ENCODE data around the gene IER5L.

Gene IER5L

DNA sequence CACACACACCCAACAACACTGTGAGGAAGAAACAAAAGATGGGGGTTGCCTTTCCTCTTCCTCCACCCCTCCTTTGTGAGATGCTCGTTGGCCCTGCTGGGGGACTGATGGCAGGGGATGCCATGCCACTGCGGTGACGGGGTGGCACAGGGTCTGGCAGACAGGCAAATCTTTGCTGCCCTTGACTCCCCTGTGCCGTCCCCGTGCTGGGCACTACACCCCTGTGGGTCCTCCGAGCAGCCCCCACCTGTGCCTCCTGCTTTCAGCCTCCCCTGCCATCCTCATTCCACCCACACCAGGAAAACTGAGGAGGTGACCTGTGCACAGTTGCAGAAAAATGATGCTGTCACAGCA is 40.2 kb upstream of the IER5L start:
- TF ChIP-seq BACH2 (CRISPR knock-in tag; IDR thresholded peaks at IDR 0.05; ENCODE audit: borderline replicate concordance) (no peak), SNAI2 (CRISPR knock-in tag; IDR thresholded peaks at IDR 0.05) (no peak), RARB (CRISPR knock-in tag; IDR thresholded peaks at IDR 0.05) (no peak), ESRRG (CRISPR knock-in tag; IDR thresholded peaks at IDR 0.05) (no peak), ZFP30 (CRISPR knock-in tag; IDR thresholded peaks at IDR 0.05) (no peak), ZNF8 (CRISPR knock-in tag; IDR thresholded peaks at IDR 0.05) (no peak), GLIS3 (CRISPR knock-in tag; IDR thresholded peaks at IDR 0.05) (no peak), CSDC2 (CRISPR knock-in tag; IDR thresholded peaks at IDR 0.05) (no peak), PPARA (CRISPR knock-in tag; IDR thresholded peaks at IDR 0.05; ENCODE audit: borderline replicate concordance) (no peak), ZNF565 (CRISPR knock-in tag; conservative IDR thresholded peaks at IDR 0.05; ENCODE audit: low read depth) (no peak), CSRNP3 (CRISPR knock-in tag; IDR thresholded peaks at IDR 0.05) (no peak), ZC3H10 (CRISPR knock-in tag; IDR thresholded peaks at IDR 0.05) (no peak), ZFP3 (CRISPR knock-in tag; IDR thresholded peaks at IDR 0.05) (no peak)
- TF ChIP-seq, protein P1, sequence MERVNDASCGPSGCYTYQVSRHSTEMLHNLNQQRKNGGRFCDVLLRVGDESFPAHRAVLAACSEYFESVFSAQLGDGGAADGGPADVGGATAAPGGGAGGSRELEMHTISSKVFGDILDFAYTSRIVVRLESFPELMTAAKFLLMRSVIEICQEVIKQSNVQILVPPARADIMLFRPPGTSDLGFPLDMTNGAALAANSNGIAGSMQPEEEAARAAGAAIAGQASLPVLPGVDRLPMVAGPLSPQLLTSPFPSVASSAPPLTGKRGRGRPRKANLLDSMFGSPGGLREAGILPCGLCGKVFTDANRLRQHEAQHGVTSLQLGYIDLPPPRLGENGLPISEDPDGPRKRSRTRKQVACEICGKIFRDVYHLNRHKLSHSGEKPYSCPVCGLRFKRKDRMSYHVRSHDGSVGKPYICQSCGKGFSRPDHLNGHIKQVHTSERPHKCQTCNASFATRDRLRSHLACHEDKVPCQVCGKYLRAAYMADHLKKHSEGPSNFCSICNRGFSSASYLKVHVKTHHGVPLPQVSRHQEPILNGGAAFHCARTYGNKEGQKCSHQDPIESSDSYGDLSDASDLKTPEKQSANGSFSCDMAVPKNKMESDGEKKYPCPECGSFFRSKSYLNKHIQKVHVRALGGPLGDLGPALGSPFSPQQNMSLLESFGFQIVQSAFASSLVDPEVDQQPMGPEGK (CRISPR knock-in tag; IDR thresholded peaks at IDR 0.05; ENCODE audit: borderline replicate concordance), result no peak
- no peak for ATAC-seq

GRCh38 chr9:129213551-129213950 is 35.5 kb upstream of the IER5L start:
- TF ChIP-seq RARB (CRISPR knock-in tag; IDR thresholded peaks at IDR 0.05) (no peak), ZNF70 (CRISPR knock-in tag; IDR thresholded peaks at IDR 0.05) (no peak), ZNF8 (CRISPR knock-in tag; IDR thresholded peaks at IDR 0.05) (no peak), SNAI2 (CRISPR knock-in tag; IDR thresholded peaks at IDR 0.05) (no peak), OSR1 (CRISPR knock-in tag; IDR thresholded peaks at IDR 0.05) (no peak), ARNTL (CRISPR knock-in tag; IDR thresholded peaks at IDR 0.05; ENCODE audit: borderline replicate concordance, low read depth) (no peak)
- TF ChIP-seq, protein P2, sequence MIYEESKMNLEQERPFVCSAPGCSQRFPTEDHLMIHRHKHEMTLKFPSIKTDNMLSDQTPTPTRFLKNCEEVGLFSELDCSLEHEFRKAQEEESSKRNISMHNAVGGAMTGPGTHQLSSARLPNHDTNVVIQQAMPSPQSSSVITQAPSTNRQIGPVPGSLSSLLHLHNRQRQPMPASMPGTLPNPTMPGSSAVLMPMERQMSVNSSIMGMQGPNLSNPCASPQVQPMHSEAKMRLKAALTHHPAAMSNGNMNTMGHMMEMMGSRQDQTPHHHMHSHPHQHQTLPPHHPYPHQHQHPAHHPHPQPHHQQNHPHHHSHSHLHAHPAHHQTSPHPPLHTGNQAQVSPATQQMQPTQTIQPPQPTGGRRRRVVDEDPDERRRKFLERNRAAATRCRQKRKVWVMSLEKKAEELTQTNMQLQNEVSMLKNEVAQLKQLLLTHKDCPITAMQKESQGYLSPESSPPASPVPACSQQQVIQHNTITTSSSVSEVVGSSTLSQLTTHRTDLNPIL (CRISPR knock-in tag; IDR thresholded peaks at IDR 0.05; ENCODE audit: low read depth), result no peak
- TF ChIP-seq, protein P3, sequence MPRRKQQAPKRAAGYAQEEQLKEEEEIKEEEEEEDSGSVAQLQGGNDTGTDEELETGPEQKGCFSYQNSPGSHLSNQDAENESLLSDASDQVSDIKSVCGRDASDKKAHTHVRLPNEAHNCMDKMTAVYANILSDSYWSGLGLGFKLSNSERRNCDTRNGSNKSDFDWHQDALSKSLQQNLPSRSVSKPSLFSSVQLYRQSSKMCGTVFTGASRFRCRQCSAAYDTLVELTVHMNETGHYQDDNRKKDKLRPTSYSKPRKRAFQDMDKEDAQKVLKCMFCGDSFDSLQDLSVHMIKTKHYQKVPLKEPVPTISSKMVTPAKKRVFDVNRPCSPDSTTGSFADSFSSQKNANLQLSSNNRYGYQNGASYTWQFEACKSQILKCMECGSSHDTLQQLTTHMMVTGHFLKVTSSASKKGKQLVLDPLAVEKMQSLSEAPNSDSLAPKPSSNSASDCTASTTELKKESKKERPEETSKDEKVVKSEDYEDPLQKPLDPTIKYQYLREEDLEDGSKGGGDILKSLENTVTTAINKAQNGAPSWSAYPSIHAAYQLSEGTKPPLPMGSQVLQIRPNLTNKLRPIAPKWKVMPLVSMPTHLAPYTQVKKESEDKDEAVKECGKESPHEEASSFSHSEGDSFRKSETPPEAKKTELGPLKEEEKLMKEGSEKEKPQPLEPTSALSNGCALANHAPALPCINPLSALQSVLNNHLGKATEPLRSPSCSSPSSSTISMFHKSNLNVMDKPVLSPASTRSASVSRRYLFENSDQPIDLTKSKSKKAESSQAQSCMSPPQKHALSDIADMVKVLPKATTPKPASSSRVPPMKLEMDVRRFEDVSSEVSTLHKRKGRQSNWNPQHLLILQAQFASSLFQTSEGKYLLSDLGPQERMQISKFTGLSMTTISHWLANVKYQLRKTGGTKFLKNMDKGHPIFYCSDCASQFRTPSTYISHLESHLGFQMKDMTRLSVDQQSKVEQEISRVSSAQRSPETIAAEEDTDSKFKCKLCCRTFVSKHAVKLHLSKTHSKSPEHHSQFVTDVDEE (CRISPR knock-in tag; IDR thresholded peaks at IDR 0.05), result no peak
- ATAC-seq, result no peak

GRCh38 chr9:129211686-129212085 is 33.6 kb upstream of the IER5L start:
- TF ChIP-seq ZNF70 (CRISPR knock-in tag; IDR thresholded peaks at IDR 0.05) (no peak), ARNTL (CRISPR knock-in tag; IDR thresholded peaks at IDR 0.05; ENCODE audit: borderline replicate concordance, low read depth) (no peak), CSRNP3 (CRISPR knock-in tag; IDR thresholded peaks at IDR 0.05) (no peak)
- no peak for ATAC-seq

- TF ChIP-seq ISL1 (CRISPR knock-in tag; IDR thresholded peaks at IDR 0.05) (no peak), RARB (CRISPR knock-in tag; IDR thresholded peaks at IDR 0.05) (no peak), BACH2 (CRISPR knock-in tag; IDR thresholded peaks at IDR 0.05; ENCODE audit: borderline replicate concordance) (no peak), ZNF70 (CRISPR knock-in tag; IDR thresholded peaks at IDR 0.05) (no peak), OSR1 (CRISPR knock-in tag; IDR thresholded peaks at IDR 0.05) (no peak), TOX (CRISPR knock-in tag; IDR thresholded peaks at IDR 0.05; ENCODE audit: borderline replicate concordance) (no peak)
- ATAC-seq, result no peak
Observed at GRCh38 chr9:129210125-129210524, 32.1 kb upstream of the IER5L start.
